B cell (primary cell): ENCODE measurements around the gene TRIM46.
"Not testable (repeated sequence)": the region's sequence is repeated elsewhere in the genome, so short reads cannot be mapped to it uniquely, and the experiment has no call there.

Source experiments
- EZH2 ChIP-seq: IDR thresholded peaks from 2 replicates; pipeline ENCODE4 v1.6.1; 2012; ENCODE audit warnings: borderline replicate concordance, low read depth, mild to moderate bottlenecking, moderate library complexity, low read length; ENCODE audit not compliant: insufficient read depth, poor library complexity, severe bottlenecking
- TF ChIP-seq, protein P1 (sequence below): fragments of 200-600 bp; IDR thresholded peaks from one replicate; pipeline ENCODE4 v1.8.0; 2022; ENCODE audit warnings: antibody characterized with exemption, mild to moderate bottlenecking

DNA sequence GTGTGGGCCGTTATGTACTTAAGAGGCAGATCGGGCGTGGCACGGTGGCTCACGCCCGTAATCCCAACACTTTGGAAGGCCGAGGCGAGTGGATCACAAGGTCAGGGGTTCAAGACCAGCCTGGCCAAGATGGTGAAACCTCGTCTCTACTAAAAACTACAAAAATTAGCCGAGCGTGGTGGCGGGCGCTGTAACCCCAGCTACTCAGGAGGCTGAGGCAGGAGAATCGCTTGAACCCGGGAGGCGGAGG lies 20.3 kb downstream of the TRIM46 start:
- TF ChIP-seq, protein P1, sequence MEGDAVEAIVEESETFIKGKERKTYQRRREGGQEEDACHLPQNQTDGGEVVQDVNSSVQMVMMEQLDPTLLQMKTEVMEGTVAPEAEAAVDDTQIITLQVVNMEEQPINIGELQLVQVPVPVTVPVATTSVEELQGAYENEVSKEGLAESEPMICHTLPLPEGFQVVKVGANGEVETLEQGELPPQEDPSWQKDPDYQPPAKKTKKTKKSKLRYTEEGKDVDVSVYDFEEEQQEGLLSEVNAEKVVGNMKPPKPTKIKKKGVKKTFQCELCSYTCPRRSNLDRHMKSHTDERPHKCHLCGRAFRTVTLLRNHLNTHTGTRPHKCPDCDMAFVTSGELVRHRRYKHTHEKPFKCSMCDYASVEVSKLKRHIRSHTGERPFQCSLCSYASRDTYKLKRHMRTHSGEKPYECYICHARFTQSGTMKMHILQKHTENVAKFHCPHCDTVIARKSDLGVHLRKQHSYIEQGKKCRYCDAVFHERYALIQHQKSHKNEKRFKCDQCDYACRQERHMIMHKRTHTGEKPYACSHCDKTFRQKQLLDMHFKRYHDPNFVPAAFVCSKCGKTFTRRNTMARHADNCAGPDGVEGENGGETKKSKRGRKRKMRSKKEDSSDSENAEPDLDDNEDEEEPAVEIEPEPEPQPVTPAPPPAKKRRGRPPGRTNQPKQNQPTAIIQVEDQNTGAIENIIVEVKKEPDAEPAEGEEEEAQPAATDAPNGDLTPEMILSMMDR = not testable (repeated sequence)
- TF ChIP-seq EZH2 = not testable (repeated sequence)
